Measurements from ENCODE around the gene IHH.

DNA sequence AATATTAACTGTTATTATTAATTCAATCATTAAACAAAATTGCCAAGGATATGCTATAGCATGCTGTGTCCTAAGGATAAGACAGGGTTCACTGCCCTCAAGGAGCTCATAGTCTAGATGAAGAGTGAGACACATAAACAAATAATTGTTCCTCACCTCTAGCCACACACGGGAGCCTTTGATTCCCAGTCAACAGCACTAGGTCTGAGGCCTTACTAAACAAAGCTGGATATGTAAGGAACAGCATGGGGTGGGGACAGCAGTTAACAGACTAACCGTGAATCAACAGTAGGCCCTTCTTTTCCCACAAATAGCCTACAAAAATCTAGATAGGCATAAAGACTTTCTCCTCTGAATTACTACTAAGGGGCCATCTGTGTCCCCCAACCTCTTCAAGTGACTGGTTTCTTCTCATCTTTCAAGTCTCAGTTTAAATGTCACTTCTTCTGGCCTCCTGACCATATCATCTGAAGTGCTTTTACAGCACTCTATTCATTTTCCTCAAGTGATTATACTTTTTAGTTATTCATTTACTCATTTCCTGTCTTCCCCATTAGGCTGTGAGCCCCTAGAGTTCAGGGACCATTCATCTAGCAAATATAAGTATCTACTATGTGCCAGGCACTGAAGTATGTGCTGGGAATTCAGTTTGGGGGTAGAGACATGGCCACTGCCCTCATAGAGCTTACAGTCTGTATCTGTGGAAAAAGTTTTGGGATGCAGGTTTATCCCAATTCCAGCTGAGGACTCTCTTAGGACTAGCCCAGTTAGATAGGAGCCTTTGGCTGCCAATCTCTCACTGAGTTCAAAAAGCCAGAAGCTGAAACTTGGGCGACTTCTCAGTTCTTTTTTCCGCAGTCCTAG, 29.9 kb upstream of the IHH start:
- TF ChIP-seq, protein P1, sequence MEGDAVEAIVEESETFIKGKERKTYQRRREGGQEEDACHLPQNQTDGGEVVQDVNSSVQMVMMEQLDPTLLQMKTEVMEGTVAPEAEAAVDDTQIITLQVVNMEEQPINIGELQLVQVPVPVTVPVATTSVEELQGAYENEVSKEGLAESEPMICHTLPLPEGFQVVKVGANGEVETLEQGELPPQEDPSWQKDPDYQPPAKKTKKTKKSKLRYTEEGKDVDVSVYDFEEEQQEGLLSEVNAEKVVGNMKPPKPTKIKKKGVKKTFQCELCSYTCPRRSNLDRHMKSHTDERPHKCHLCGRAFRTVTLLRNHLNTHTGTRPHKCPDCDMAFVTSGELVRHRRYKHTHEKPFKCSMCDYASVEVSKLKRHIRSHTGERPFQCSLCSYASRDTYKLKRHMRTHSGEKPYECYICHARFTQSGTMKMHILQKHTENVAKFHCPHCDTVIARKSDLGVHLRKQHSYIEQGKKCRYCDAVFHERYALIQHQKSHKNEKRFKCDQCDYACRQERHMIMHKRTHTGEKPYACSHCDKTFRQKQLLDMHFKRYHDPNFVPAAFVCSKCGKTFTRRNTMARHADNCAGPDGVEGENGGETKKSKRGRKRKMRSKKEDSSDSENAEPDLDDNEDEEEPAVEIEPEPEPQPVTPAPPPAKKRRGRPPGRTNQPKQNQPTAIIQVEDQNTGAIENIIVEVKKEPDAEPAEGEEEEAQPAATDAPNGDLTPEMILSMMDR (IDR thresholded peaks at IDR 0.05), result no peak
- TF ChIP-seq POLR2A (IDR thresholded peaks at IDR 0.05) (no peak), POLR2AphosphoS5 (IDR thresholded peaks at IDR 0.05) (no peak)
